GM19438 (cell line): ENCODE measurements around the gene SYN1.

Experiments used
- ATAC-seq: cut with Tn5 transposase; IDR thresholded peaks from one replicate; pipeline ENCODE4 v1.9.1; 2021; ENCODE audit warnings: low read depth; ENCODE audit not compliant: unreplicated experiment

SYN1 gene

DNA sequence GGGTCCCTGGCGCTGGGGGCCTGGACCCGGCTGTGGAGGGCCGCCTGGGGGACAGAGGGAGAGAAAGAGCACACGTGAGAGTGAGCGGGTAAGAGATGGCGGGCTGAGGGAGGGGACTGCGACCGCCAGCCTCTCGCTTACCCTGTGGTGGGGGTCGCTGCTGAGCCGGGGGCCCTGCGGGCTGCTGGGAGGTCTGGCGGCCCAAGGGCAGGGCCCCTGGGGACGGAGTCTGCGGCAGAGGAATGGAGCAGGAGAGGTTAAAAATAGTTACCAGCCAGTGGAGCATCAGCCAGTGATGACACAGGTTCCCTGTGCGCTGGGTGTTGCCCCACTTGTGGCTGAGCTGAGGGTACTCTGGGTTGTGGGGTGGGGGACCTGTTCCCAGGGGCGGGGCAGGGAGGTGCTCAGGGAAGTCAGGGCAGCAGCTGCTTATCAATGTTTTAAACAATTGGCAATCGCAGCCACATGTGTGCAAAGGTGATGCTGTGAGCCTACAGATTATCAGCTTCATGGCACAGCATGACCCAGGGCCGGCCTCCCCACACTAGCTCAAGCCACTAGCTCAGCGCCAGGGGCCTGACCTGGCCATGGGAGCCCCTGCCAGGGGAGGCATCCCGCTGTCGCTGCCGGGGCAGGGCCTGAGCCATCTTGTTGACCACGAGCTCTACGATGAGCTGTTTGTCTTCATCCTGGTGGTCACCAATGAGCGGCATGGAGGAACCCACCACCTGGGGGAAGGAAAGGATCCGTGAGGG, 44.9 kb downstream of the SYN1 start:
- no peak for ATAC-seq

DNA sequence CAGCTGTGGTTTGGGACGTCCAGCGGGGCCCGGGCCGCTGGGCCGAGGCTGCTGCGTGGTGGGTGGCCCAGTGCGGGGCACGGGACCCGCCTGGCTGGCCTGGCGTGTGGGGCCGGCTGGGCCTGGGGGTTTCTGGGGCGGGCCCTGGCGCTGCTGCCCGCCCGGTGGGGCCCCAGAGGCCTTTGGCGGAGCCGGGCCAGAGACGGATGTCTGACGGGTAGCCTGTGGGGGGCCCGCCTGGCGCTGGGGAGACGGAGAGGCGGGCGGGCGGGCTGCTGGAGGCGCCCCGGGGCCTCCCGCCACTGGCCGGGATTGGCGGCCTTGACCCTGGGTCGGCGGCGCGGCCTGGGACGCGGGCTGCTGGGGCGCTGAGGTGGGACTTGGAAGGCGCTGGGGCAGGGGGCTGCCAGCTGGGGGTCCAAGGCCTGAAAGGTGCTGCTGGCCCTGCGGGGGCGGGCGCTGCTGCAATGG, 45.5 kb downstream of the SYN1 start:
- no peak for ATAC-seq

- ATAC-seq: no peak
These were observed 46.1 kb downstream of the SYN1 start for GRCh38 chrX:47573341-47574075.

- no peak for ATAC-seq
These were observed 46.8 kb downstream of the SYN1 start for GRCh38 chrX:47572773-47573340.

DNA sequence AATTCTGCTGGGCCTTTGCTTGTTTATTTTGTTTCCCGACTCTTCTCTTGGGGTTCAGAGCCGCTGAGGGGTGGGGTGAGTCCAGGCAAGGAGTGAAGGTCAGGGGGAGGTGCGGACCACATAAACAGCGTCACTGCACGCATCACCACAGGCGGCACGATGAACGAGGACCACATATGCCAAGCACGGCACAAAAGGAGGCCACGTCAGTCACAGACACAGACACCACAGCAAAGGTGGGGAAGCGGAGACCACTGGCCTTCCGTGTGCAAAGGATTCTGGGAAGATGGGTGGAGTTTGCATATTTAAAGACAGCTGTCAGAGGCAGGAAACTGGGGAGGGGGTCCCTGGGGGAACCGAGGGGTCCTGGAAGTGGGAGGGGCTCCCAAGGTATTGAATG, 47.8 kb downstream of the SYN1 start:
- no peak for ATAC-seq

- ATAC-seq: no peak
These were observed 48.4 kb downstream of the SYN1 start for GRCh38 chrX:47571215-47571614.

GRCh38 chrX:47570794-47571193, 48.9 kb downstream of the SYN1 start:
- no peak for ATAC-seq

DNA sequence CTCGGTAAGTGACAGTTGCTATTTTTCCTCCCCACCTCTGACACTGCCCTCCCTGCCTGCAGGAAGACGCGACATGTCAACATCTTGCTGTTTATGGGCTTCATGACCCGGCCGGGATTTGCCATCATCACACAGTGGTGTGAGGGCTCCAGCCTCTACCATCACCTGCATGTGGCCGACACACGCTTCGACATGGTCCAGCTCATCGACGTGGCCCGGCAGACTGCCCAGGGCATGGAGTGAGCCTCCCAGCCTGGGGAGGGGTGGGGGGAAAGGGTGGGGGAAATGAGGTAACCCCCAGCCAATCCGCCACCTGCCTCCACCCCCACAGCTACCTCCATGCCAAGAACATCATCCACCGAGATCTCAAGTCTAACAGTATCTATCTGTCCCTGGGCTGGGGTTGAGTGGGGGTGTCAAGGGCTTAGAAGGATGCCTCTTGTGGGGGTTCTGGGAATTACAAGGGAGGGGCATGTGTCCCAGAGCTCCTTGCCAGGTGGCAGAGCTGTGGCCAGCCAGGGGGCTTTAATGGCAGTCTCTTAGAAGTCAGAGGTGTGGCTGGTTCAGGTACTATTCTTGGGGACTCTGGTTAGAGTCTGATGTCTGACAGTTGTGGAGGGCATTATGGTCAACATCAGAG, 50.9 kb downstream of the SYN1 start:
- no peak for ATAC-seq

DNA sequence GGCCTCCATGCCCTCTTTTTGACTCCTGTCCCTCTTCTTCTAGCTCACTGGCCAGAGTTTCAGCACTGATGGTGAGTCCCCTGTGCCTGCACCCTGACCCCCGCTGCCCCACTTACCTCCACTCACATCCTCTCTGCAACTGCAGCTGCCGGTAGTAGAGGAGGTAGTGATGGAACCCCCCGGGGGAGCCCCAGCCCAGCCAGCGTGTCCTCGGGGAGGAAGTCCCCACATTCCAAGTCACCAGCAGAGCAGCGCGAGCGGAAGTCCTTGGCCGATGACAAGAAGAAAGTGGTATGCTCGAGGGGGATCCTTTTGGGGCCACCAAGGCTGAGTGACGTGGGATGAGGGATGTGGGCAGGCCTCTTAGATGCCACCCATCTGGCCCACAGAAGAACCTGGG, 52.8 kb downstream of the SYN1 start:
- ATAC-seq: no peak

DNA sequence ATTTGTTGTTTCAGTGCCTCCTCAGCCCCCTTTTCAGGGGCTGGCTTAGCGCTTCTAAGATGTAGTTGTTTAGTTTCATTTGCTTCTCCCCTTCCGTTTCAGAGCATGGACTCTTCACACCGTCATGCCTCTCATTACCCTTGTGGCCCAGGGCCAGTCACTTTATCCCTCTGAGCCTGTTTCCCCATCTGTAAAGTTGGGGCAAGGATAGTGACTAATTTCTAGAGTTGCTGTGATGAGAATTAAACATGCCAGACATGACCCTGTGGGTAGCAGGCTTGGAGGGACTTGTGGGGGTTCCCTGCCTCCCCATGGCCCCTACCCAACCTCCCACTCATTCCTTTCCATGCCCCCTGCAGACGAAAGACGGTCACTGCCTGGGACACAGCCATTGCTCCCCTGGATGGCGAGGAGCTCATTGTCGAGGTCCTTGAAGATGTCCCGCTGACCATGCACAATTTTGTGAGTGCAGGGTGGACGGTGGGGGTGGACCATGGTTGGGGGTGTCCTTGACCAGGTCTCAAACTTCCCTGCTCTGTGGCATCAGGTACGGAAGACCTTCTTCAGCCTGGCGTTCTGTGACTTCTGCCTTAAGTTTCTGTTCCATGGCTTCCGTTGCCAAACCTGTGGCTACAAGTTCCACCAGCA, 55.1 kb downstream of the SYN1 start:
- ATAC-seq: no peak

GRCh38 chrX:47563801-47564315, 55.8 kb downstream of the SYN1 start:
- no peak for ATAC-seq

GRCh38 chrX:47562615-47563243, 56.9 kb downstream of the SYN1 start:
- no peak for ATAC-seq

- no peak for ATAC-seq
These were observed 58.0 kb downstream of the SYN1 start for GRCh38 chrX:47561659-47562151.

GRCh38 chrX:47560934-47561658, 58.6 kb downstream of the SYN1 start, which contains the start of gene ARAF:
Gene ARAF, plus strand, starts transcription at chrX:47561205. Its CDS starts 1,763 bp downstream, at chrX:47562968.
- ATAC-seq: peak; percentile 84

GRCh38 chrX:47560179-47560933, 59.3 kb downstream of the SYN1 start:
- ATAC-seq: no peak

DNA sequence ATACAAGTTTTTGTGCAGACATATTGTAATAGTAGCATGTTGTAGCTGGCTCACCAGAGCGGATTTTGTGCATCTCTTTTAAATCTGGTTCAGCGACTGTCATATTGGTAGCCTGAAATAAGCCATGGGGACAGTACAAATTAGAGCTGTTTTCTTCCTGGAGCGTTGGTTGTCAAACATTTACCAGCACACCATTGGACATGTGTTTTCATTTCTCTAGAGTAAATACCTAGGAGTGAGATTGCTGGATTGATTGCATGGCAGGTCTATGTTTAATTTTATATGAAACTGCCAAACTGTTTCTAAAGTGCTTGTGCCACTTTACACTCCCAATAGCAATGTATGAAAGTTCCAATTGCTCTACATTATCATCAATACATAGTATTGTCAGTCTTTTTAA, 61.2 kb downstream of the SYN1 start:
- no peak for ATAC-seq

- peak; percentile 87 for ATAC-seq
These were observed 63.5 kb downstream of the SYN1 start for GRCh38 chrX:47556045-47556623.

- no peak for ATAC-seq
These were observed 76.2 kb downstream of the SYN1 start for GRCh38 chrX:47543496-47543895.
